Glutamatergic neuron (in vitro differentiated cells): ENCODE data around the gene INKA2. TPM values are rescaled to one million over a fixed set of nuclear protein-coding genes. Genes with fewer than 3 reads are reported as not detected.

Experiments
- DNase-seq: peaks from one replicate; pipeline ENCODE4 v3.0.0; 2022
- H3K27ac Mint-ChIP-seq: one replicate; pipeline ENCODE4 v1.8.0; 2020; ENCODE audit warnings: mild to moderate bottlenecking, mixed read lengths, inconsistent platforms; ENCODE audit not compliant: unreplicated experiment
- H3K27me3 Mint-ChIP-seq: one replicate; pipeline ENCODE4 v1.8.0; 2020; ENCODE audit warnings: mild to moderate bottlenecking, moderate library complexity, mixed read lengths, inconsistent platforms; ENCODE audit not compliant: unreplicated experiment
- H3K36me3 Mint-ChIP-seq: one replicate; pipeline ENCODE4 v1.8.0; 2020; ENCODE audit warnings: mild to moderate bottlenecking, mixed read lengths, inconsistent platforms; ENCODE audit not compliant: unreplicated experiment
- H3K4me1 Mint-ChIP-seq: one replicate; pipeline ENCODE4 v1.8.0; 2020; ENCODE audit warnings: mild to moderate bottlenecking, low read depth, mixed read lengths, inconsistent platforms; ENCODE audit not compliant: unreplicated experiment
- H3K4me3 Mint-ChIP-seq: one replicate; pipeline ENCODE4 v1.8.0; 2020; ENCODE audit warnings: mild to moderate bottlenecking, mixed read lengths, inconsistent platforms; ENCODE audit not compliant: unreplicated experiment
- H3K9me3 Mint-ChIP-seq: one replicate; pipeline ENCODE4 v1.8.0; 2020; ENCODE audit warnings: mild to moderate bottlenecking, moderate library complexity, mixed read lengths, inconsistent platforms; ENCODE audit not compliant: unreplicated experiment
- total RNA-seq: library from RNA; stranded (reverse); fragmentation: NEBNext Ultra II Directional; extraction: Animal tissue kit (Norgen Biotek cat#: 25700); gene quantifications from one replicate; pipeline ENCODE4 v1.2.1, GENCODE V29; 2021; ENCODE audit not compliant: unreplicated experiment
- TF ChIP-seq, protein P1 (sequence below): fragments of 200-600 bp; sonication (generic); IDR thresholded peaks from one replicate; pipeline ENCODE4 v1.5.0; 2021; ENCODE audit not compliant: partially characterized antibody, unreplicated experiment

INKA2 gene
- total RNA-seq, 1 donor from 2014 or later = 112 TPM

DNA sequence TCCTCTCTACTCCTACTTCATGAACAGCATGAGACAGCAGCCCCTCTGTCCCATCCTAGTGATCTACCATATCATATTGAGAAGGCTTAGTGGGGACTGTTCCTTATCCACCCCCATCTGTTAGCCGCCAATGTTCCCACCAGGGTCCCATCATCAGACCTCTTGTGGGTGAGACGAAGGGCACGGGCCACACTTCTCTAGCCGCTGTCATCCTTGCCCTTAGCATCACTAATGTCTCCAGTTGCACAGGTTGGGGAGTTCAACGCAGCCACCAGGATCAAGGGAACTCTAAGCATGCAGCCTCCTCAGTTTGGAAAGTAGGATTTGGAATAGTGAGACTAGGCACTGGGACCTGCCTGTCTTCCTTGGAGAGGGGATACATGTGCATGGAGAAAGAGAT is 20.1 kb downstream of the INKA2 start:
- no peak for DNase-seq
- Mint-ChIP-seq H3K27ac (no peak overlapping the region), H3K36me3 (peaks cover 3% of the 10 kb centered on the region), H3K27me3 (peaks cover 26% of the 10 kb centered on the region), H3K4me3 (no peak overlapping the region), H3K9me3 (peaks cover 29% of the 10 kb centered on the region), H3K4me1 (peaks cover 46% of the 10 kb centered on the region)
- TF ChIP-seq, protein P1, sequence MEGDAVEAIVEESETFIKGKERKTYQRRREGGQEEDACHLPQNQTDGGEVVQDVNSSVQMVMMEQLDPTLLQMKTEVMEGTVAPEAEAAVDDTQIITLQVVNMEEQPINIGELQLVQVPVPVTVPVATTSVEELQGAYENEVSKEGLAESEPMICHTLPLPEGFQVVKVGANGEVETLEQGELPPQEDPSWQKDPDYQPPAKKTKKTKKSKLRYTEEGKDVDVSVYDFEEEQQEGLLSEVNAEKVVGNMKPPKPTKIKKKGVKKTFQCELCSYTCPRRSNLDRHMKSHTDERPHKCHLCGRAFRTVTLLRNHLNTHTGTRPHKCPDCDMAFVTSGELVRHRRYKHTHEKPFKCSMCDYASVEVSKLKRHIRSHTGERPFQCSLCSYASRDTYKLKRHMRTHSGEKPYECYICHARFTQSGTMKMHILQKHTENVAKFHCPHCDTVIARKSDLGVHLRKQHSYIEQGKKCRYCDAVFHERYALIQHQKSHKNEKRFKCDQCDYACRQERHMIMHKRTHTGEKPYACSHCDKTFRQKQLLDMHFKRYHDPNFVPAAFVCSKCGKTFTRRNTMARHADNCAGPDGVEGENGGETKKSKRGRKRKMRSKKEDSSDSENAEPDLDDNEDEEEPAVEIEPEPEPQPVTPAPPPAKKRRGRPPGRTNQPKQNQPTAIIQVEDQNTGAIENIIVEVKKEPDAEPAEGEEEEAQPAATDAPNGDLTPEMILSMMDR = no peak

DNA sequence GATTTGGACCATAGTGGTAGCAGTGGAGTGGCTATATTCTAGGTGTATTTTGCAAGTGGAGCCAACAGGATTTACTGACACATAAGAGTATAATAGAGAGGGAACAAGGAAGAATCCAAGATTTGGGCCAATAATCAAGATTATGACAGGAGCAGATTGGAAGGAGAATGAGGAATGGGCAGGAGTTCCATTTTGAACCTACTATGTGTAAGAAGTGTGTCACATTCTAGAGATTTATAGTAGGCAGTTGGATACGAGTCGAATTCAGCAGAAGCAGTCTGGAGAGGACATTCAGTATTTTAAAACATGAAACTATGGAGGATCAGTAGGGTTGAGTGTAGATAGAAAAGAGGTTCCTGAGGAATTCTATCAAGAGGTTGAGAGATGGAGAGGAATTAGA is 21.7 kb downstream of the INKA2 start:
- Mint-ChIP-seq H3K9me3 (peaks cover 24% of the 10 kb centered on the region), H3K27ac (no peak overlapping the region), H3K4me3 (no peak overlapping the region), H3K27me3 (peaks cover 23% of the 10 kb centered on the region), H3K4me1 (peaks cover 33% of the 10 kb centered on the region), H3K36me3 (no peaks in the 10 kb centered on the region)
- TF ChIP-seq, protein P1 = no peak
- no peak for DNase-seq

DNA sequence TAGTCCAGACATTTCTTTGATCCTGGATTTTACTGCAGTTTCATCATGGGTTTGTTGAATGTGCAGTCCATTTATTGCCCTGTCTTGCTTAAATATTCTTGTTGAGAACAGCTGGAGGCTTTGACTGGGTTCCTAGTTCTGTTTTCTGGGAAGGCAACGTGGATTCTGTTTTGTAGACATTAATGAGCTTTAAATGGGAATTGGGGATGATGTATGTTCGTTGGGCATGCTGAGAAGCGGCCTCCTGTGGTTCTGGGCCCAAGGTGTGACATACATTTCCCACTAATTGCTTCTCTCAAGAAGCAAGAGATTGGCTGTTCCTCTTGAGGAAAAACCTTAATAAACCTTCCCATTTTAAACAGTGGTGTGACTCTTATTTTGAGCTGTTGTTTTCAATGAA is 22.9 kb downstream of the INKA2 start:
- H3K36me3 Mint-ChIP-seq = no peaks in the 10 kb centered on the region
- no peak overlapping the region for H3K4me3 Mint-ChIP-seq
- peaks cover 25% of the 10 kb centered on the region for H3K4me1 Mint-ChIP-seq
- H3K27ac Mint-ChIP-seq = no peak overlapping the region
- H3K9me3 Mint-ChIP-seq = peaks cover 19% of the 10 kb centered on the region
- peaks cover 20% of the 10 kb centered on the region for H3K27me3 Mint-ChIP-seq
- no peak for DNase-seq
- TF ChIP-seq, protein P1 = no peak

DNA sequence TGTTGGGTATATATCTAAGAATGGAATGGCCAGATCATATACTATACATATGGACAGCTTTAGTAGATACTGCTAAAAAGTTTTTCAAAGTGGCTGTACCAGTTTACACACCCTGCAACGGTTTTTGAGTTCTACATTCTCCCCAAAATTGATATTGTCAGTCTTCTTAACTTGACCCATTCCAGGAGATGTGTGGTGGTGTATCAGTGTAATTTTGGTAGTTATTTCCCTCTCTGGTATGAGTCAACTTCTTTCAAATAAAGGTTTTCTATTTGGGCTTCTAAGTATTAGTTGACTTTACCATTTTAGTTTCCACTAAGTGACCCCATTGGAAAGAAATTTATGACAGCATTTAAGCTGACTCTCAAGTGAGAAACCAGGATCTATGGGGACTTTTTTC is 29.2 kb downstream of the INKA2 start:
- Mint-ChIP-seq H3K9me3 (peaks cover 2% of the 10 kb centered on the region), H3K4me1 (no peaks in the 10 kb centered on the region), H3K27ac (no peak overlapping the region), H3K36me3 (no peaks in the 10 kb centered on the region), H3K27me3 (no peaks in the 10 kb centered on the region), H3K4me3 (no peak overlapping the region)
- TF ChIP-seq, protein P1 = no peak
- DNase-seq = no peak

DNA sequence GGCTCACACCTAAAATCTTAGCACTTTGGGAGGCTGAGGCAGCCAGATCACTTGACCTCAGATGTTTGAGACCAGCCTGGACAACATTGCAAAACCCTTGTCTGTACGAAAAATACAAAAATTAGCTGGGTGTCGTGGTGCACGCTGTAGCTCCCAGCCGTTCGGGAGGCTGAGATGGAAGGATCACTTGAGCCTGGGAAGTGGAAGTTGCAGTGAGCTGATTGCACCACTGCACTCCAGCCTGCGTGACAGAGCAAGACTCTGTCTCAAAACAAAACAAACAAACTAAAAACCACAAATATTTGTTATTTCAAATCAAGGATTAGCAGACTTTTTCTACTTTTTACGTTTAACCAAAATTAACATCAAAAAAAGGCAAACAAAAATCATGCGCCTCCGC is 31.3 kb downstream of the INKA2 start:
- H3K4me3 Mint-ChIP-seq = no peak overlapping the region

More for the DNA sequence above, 31.3 kb downstream of the INKA2 start:
- Mint-ChIP-seq H3K9me3 (peaks cover 2% of the 10 kb centered on the region), H3K27ac (no peak overlapping the region), H3K4me1 (no peaks in the 10 kb centered on the region), H3K27me3 (no peaks in the 10 kb centered on the region), H3K36me3 (no peaks in the 10 kb centered on the region)
- TF ChIP-seq, protein P1 = no peak
- no peak for DNase-seq
